GM12878 (cell line): ENCODE data around the gene TAPBP. TPM values are rescaled to one million over a fixed set of nuclear protein-coding genes. Genes with fewer than 3 reads are reported as not detected.

Experiments used
- ASH2L ChIP-seq: fragments of 300-600, 200-600 bp; sonication (generic); IDR thresholded peaks from 2 replicates; pipeline ENCODE4 v1.6.1; 2017; ENCODE audit warnings: low read depth, mild to moderate bottlenecking, borderline replicate concordance
- ATF7 ChIP-seq: fragments of 450-650 bp; IDR thresholded peaks from 2 replicates; pipeline ENCODE4 v1.6.1; 2016; ENCODE audit warnings: low read depth, mild to moderate bottlenecking
- BACH1 ChIP-seq: fragments of 450-650 bp; IDR thresholded peaks from 2 replicates; pipeline ENCODE4 v1.6.1; 2017; ENCODE audit warnings: mild to moderate bottlenecking, borderline replicate concordance
- BCL3 ChIP-seq: IDR thresholded peaks from 2 replicates; pipeline ENCODE4 v1.6.1; 2011; ENCODE audit warnings: borderline replicate concordance, low read depth, mild to moderate bottlenecking, moderate library complexity, low read length; ENCODE audit not compliant: insufficient read depth, poor library complexity, severe bottlenecking
- CBFB ChIP-seq: IDR thresholded peaks from 2 replicates; pipeline ENCODE4 v1.6.1; 2016; ENCODE audit warnings: antibody characterized with exemption, low read depth
- EGR1 ChIP-seq, 2 experiments: IDR thresholded peaks; 1 replicate in 1 of 2; 2 replicates in 1 of 2; pipeline ENCODE4 v1.6.1; 2011 to 2012; ENCODE audit warnings: low read depth in 2 of 2, low read length in 2 of 2, borderline replicate concordance in 1 of 2, mild to moderate bottlenecking in 1 of 2, moderate library complexity in 1 of 2
- GATAD2B ChIP-seq: fragments of 450-650 bp; conservative IDR thresholded peaks from 2 replicates; pipeline ENCODE4 v1.6.1; 2017; ENCODE audit warnings: low read depth, mild to moderate bottlenecking, moderate library complexity
- HDGF ChIP-seq: fragments of 450-650 bp; IDR thresholded peaks from 2 replicates; pipeline ENCODE4 v1.6.1; 2016; ENCODE audit warnings: antibody characterized with exemption
- IRF3 ChIP-seq: fragments of 450-650 bp; IDR thresholded peaks from 2 replicates; pipeline ENCODE4 v1.6.1; 2014; ENCODE audit warnings: mild to moderate bottlenecking
- IRF4 ChIP-seq: IDR thresholded peaks from 2 replicates; pipeline ENCODE4 v1.6.1; 2011; ENCODE audit warnings: low read depth, low read length
- KLF5 ChIP-seq: fragments of 450-650 bp; IDR thresholded peaks from 2 replicates; pipeline ENCODE4 v1.6.1; 2014; ENCODE audit warnings: mild to moderate bottlenecking; ENCODE audit not compliant: partially characterized antibody
- MAX ChIP-seq: IDR thresholded peaks from 2 replicates; pipeline ENCODE4 v1.6.1; 2012; ENCODE audit warnings: low read depth, low read length, improper control_type of control experiment
- MTA2 ChIP-seq: fragments of 450-650 bp; IDR thresholded peaks from 2 replicates; pipeline ENCODE4 v1.6.1; 2016; ENCODE audit warnings: low read depth, mild to moderate bottlenecking, moderate library complexity
- NKRF ChIP-seq: fragments of 450-650 bp; conservative IDR thresholded peaks from 2 replicates; pipeline ENCODE4 v1.6.1; 2017; ENCODE audit warnings: mild to moderate bottlenecking, moderate library complexity
- PAX8 ChIP-seq: fragments of 450-650 bp; IDR thresholded peaks from 2 replicates; pipeline ENCODE4 v1.6.1; 2017; ENCODE audit warnings: mild to moderate bottlenecking, moderate library complexity
- POLR2AphosphoS5 ChIP-seq: IDR thresholded peaks from 2 replicates; pipeline ENCODE4 v1.6.1; 2011; ENCODE audit warnings: mild to moderate bottlenecking, low read length, inconsistent platforms
- RBBP5 ChIP-seq: fragments of 200-600 bp; sonication (generic); conservative IDR thresholded peaks from 2 replicates; pipeline ENCODE4 v1.6.1; 2016
- RELA ChIP-seq: fragments of 450-650 bp; IDR thresholded peaks from 2 replicates; pipeline ENCODE4 v1.8.0; 2014; ENCODE audit warnings: borderline replicate concordance; ENCODE audit not compliant: partially characterized antibody
- RELB ChIP-seq: fragments of 450-650 bp; IDR thresholded peaks from 2 replicates; pipeline ENCODE4 v1.6.1; 2017; ENCODE audit warnings: low read depth, mild to moderate bottlenecking, moderate library complexity
- SP1 ChIP-seq: IDR thresholded peaks from one replicate; pipeline ENCODE4 v1.6.1; 2011; ENCODE audit warnings: low read depth, low read length
- SRF ChIP-seq, 2 experiments: IDR thresholded peaks; 2 replicates each; pipeline ENCODE4 v1.6.1; 2011; ENCODE audit warnings: low read depth in 2 of 2, low read length in 2 of 2, mild to moderate bottlenecking in 1 of 2, moderate library complexity in 1 of 2
- TCF3 ChIP-seq: IDR thresholded peaks from 2 replicates; pipeline ENCODE4 v1.6.1; 2012; ENCODE audit warnings: low read depth, mild to moderate bottlenecking, low read length, borderline replicate concordance; ENCODE audit not compliant: insufficient read depth
- USF1 ChIP-seq: IDR thresholded peaks from 2 replicates; pipeline ENCODE4 v1.6.1; 2011; ENCODE audit warnings: borderline replicate concordance, low read depth, mild to moderate bottlenecking, moderate library complexity, mixed read lengths, low read length; ENCODE audit not compliant: insufficient read depth; ENCODE audit errors: extremely low read length
- polyA plus RNA-seq, 11 experiments: library from polyadenylated mRNA; depleted of rRNA in 4 of 11; unstranded in 6 of 11; stranded (reverse) in 5 of 11; fragments of >200 nt; fragmentation: Nextera tagmentation in 4 of 11; fragmentation: Illumina TruSeq in 1 of 11; extraction: Ambion mirVana in 4 of 11; extraction: Trizol in 1 of 11; gene quantifications; 1 replicate in 1 of 11; 2 replicates in 10 of 11; pipeline versions ENCODE4 v1.2.1 to v1.2.3, GENCODE V29; 2011 to 2016; ENCODE audit warnings: inconsistent platforms in 2 of 11, missing spikeins in 2 of 11, low read depth in 1 of 11
- total RNA-seq, 4 experiments: library from RNA; depleted of rRNA in 3 of 4; stranded (reverse); fragments of >200 nt in 3 of 4; fragmentation: Illumina TruSeq in 1 of 4; extraction: Trizol in 1 of 4; gene quantifications; 2 replicates each; pipeline versions ENCODE4 v1.2.1 to v1.2.3, GENCODE V29; 2013 to 2021

Gene TAPBP
- total and polyA plus RNA-seq, 10 of the 15 experiments (the other 5 are each of a cell fraction or from before 2014, with no cell fraction given): 14.6 to 210 (median 78.1) TPM

GRCh38 chr6:33313709-33314514, at the start of gene TAPBP (continued):
- TF ChIP-seq NKRF: peak; percentile 75
- peak; percentile 21 for TF ChIP-seq SP1
- peak; percentile 59; the same call in 1 of the 2 replicates for TF ChIP-seq MAX
- peak; percentile 37; the same call in 1 of the 2 replicates for TF ChIP-seq ATF7
- TF ChIP-seq CBFB: no peak
- TF ChIP-seq BCL3: peak; percentile 75
- peak; percentile 40 for TF ChIP-seq KLF5
- TF ChIP-seq RBBP5: no peak
- peak; percentile 91 for TF ChIP-seq RELB
- TF ChIP-seq POLR2AphosphoS5: peak; percentile 83
- TF ChIP-seq HDGF: peak; percentile 85
- 0 out of 3 replicates have a peak, but pooled peaks of 1 of the 2 experiments have one; percentile 15 for TF ChIP-seq EGR1 (IDR thresholded peaks at IDR 0.05; ENCODE audit: borderline replicate concordance in 1 of 2, low read depth in 2 of 2, low read length in 2 of 2)
- peak; percentile 97 for TF ChIP-seq RELA
- no peak for TF ChIP-seq ASH2L
- TF ChIP-seq GATAD2B: peak; percentile 86
- TF ChIP-seq BACH1: peak; percentile 60; the same call in 1 of the 2 replicates
- TF ChIP-seq USF1: no peak
- 0 out of 2 replicates have a peak, but pooled peaks have one; percentile 16 for TF ChIP-seq TCF3
- TF ChIP-seq SRF (IDR thresholded peaks at IDR 0.05; ENCODE audit: low read depth in 2 of 2, low read length in 2 of 2): no peak
- TF ChIP-seq PAX8: no peak
- TF ChIP-seq MTA2: no peak; the same call in 1 of the 2 replicates
- peak; percentile 66 for TF ChIP-seq IRF4
- TF ChIP-seq IRF3: no peak
